ENCODE data around the gene VAPB. TPM values are rescaled to one million over a fixed set of nuclear protein-coding genes. Genes with fewer than 3 reads are reported as not detected.

The VAPB gene
- total and polyA plus RNA-seq, 2 of the 4 experiments (the other 2 are of a cell fraction) = 9.1 to 26.0 TPM

DNA sequence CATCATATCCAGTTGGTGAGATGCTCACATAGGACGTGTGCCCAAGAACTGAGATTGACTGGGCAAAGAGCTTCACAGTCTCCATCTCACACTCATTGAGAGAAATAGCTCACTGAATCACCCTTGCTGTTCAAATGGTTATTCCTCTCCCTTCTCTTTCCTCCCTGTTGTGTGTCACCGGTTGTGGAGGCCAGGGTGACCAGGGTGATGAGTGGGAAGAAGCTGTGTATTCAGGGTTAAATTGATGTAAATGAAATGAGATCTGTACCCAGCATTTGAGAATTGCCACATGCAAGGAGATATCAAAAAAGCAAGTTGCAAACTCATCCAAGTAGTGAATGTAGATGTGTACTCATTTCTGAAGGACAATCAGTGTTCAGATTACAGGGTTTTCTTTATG, 36.6 kb upstream of the VAPB start:
- intact Hi-C loops (cut with micrococcal nuclease) = no loop called here
- no TSS peak for BruUV-seq (replicated peaks)
- Histone ChIP-seq H3K27ac (ENCODE audit: insufficient read depth, low read length) (no peak overlapping the region), H2BK5ac (ENCODE audit: low read depth, low read length, poor library complexity, severe bottlenecking) (no peak overlapping the region), H4K20me1 (ENCODE audit: insufficient read depth, low read length) (no peaks in the 10 kb centered on the region), H2AFZ (replicated peaks; ENCODE audit: low read length, poor library complexity) (no peak overlapping the region), H4K91ac (ENCODE audit: insufficient read depth, low read depth, low read length) (no peak overlapping the region), H3K4me1 (ENCODE audit: control insufficient read depth, insufficient read depth, low read length) (peaks cover 5% of the 10 kb centered on the region), H3K27me3 (ENCODE audit: control insufficient read depth, insufficient read depth, low read length) (no peaks in the 10 kb centered on the region), H3K9me3 (ENCODE audit: control insufficient read depth, insufficient read depth, low read length) (no peaks in the 10 kb centered on the region), H3K4ac (ENCODE audit: low read depth, low read length) (no peak overlapping the region), H2AK5ac (ENCODE audit: low read depth, low read length) (no peak overlapping the region), H2BK120ac (ENCODE audit: low read depth, low read length) (no peak overlapping the region), H3K4me3 (ENCODE audit: insufficient read depth, low read depth, low read length) (no peak overlapping the region), H3K36me3 (ENCODE audit: control insufficient read depth, insufficient read depth, low read length) (peaks cover 11% of the 10 kb centered on the region), H3K9me1 (ENCODE audit: insufficient read depth, low read length) (peaks cover 4% of the 10 kb centered on the region; the same call in 1 of the 2 replicates), H2BK20ac (ENCODE audit: low read depth, low read length) (no peak overlapping the region), H3K9ac (ENCODE audit: low read depth, low read length) (no peak overlapping the region), H4K8ac (ENCODE audit: low read depth in 2 of 2, low read length in 2 of 2) (no peak overlapping the region), H4K5ac (ENCODE audit: low read depth, low read length) (no peak overlapping the region), H3K79me1 (ENCODE audit: low read depth in 1 of 2, low read length in 2 of 2) (peaks cover 6 to 33% of the 10 kb centered on the region in 2 experiments; a peak in 3 of 4 replicates), H3K18ac (ENCODE audit: low read depth, low read length) (no peak overlapping the region), H3K4me2 (ENCODE audit: low read depth, low read length) (no peak overlapping the region), H3K56ac (ENCODE audit: extremely low read depth, insufficient read depth, low read length) (no peak overlapping the region), H2AK9ac (replicated peaks; ENCODE audit: low read depth, low read length, poor library complexity) (no peak overlapping the region), H3K14ac (replicated peaks; ENCODE audit: low read depth, low read length) (no peak overlapping the region), H3K23ac (ENCODE audit: low read depth, low read length) (no peak overlapping the region), H2BK15ac (ENCODE audit: low read depth, low read length) (no peak overlapping the region)
- ChIA-PET CTCF (no interaction called here), POLR2A (ENCODE audit: unreplicated experiment) (no interaction called here)
- DNase-seq (no peak), ATAC-seq (ENCODE audit: low read depth) (no peak)
- dilution Hi-C loops (cut with HindIII; ENCODE audit: low sequenced_read_pairs, unreplicated experiment) = no loop called here
- WGBS, 2 experiments (ENCODE audit: extremely low coverage in 2 of 2, insufficient read length in 1 of 2) = no CpG with 5 or more reads among the region's 2 CpGs
- in situ Hi-C loops (cut with MboI; ENCODE audit: low sequenced_read_pairs) = no loop called here
- TF ChIP-seq, protein P1, sequence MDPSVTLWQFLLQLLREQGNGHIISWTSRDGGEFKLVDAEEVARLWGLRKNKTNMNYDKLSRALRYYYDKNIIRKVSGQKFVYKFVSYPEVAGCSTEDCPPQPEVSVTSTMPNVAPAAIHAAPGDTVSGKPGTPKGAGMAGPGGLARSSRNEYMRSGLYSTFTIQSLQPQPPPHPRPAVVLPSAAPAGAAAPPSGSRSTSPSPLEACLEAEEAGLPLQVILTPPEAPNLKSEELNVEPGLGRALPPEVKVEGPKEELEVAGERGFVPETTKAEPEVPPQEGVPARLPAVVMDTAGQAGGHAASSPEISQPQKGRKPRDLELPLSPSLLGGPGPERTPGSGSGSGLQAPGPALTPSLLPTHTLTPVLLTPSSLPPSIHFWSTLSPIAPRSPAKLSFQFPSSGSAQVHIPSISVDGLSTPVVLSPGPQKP (IDR thresholded peaks at IDR 0.05; ENCODE audit: borderline replicate concordance, low read depth, low read length) = no peak
- TF ChIP-seq CEBPB (IDR thresholded peaks at IDR 0.05; ENCODE audit: low read depth, low read length) (no peak), CHD1 (IDR thresholded peaks at IDR 0.05; ENCODE audit: low read depth, low read length) (no peak), RFX5 (IDR thresholded peaks at IDR 0.05; ENCODE audit: low read depth, low read length) (no peak), RCOR1 (IDR thresholded peaks at IDR 0.05; ENCODE audit: insufficient replicate concordance, low read length) (no peak), NFE2L2 (IDR thresholded peaks at IDR 0.05; ENCODE audit: low read depth, low read length) (no peak), MAZ (IDR thresholded peaks at IDR 0.05; ENCODE audit: borderline replicate concordance, low read depth, low read length) (no peak), RAD21 (IDR thresholded peaks at IDR 0.05; ENCODE audit: low read length) (no peak), FOS (IDR thresholded peaks at IDR 0.05; ENCODE audit: low read depth, low read length) (no peak), BHLHE40 (IDR thresholded peaks at IDR 0.05; ENCODE audit: low read depth, low read length) (no peak), MXI1 (IDR thresholded peaks at IDR 0.05; ENCODE audit: borderline replicate concordance, low read depth, low read length) (no peak), SMC3 (IDR thresholded peaks at IDR 0.05; ENCODE audit: low read depth, low read length) (no peak), POLR2A (IDR thresholded peaks at IDR 0.05; ENCODE audit: low read depth, low read length) (no peak), MAFK (IDR thresholded peaks at IDR 0.05; ENCODE audit: low read depth, low read length) (no peak)
- TF ChIP-seq, protein P2, sequence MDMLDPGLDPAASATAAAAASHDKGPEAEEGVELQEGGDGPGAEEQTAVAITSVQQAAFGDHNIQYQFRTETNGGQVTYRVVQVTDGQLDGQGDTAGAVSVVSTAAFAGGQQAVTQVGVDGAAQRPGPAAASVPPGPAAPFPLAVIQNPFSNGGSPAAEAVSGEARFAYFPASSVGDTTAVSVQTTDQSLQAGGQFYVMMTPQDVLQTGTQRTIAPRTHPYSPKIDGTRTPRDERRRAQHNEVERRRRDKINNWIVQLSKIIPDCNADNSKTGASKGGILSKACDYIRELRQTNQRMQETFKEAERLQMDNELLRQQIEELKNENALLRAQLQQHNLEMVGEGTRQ (IDR thresholded peaks at IDR 0.05; ENCODE audit: low read depth, low read length) = no peak
- TF ChIP-seq, protein P3, sequence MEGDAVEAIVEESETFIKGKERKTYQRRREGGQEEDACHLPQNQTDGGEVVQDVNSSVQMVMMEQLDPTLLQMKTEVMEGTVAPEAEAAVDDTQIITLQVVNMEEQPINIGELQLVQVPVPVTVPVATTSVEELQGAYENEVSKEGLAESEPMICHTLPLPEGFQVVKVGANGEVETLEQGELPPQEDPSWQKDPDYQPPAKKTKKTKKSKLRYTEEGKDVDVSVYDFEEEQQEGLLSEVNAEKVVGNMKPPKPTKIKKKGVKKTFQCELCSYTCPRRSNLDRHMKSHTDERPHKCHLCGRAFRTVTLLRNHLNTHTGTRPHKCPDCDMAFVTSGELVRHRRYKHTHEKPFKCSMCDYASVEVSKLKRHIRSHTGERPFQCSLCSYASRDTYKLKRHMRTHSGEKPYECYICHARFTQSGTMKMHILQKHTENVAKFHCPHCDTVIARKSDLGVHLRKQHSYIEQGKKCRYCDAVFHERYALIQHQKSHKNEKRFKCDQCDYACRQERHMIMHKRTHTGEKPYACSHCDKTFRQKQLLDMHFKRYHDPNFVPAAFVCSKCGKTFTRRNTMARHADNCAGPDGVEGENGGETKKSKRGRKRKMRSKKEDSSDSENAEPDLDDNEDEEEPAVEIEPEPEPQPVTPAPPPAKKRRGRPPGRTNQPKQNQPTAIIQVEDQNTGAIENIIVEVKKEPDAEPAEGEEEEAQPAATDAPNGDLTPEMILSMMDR (conservative IDR thresholded peaks at IDR 0.05; ENCODE audit: low read depth, low read length) = no peak

Data from IMR-90 (cell line).